ENCODE measurements around the gene TLR5. TPM values are rescaled to one million over a fixed set of nuclear protein-coding genes. Genes with fewer than 3 reads are reported as not detected.

The TLR5 gene
- total RNA-seq, 1 experiment from 2014 or later, result 17.3 TPM

DNA sequence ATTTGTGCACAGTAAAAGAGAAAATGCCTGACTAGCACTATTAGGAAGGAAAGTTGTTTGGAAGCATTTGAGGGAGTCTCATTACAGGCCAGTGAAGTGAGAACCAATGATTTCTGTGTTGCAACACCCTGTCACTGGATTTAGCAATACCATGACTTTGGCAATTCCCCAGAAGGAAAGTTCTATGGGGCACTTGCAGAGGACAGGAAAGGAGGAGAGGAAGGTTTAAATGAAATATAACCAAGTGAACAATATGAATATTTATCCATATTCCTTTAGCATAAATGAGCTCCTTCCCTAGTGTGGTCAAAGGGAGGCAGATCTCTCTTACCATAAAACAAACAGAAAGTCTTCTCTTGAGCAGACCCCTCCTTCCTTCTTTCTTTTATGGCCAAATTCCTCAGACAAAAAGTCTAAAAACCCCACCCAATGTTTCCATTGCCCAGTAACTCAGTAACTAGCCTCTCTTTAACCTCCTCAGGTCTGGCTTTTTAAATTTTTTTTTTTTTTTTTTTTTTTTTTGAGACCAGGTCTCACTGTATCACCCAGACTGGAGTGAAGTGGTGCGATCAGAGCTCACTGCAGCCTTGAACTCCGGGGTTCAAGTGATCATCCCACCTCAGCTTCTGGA, 5.5 kb downstream of the TLR5 start:
- peak; percentile 67 for DNase-seq
- H3K36me3 Mint-ChIP-seq (ENCODE audit: insufficient read depth, unreplicated experiment), result peaks cover 15% of the 10 kb centered on the region
- BruUV-seq (replicated peaks), result no TSS peak
- CTCF ChIA-PET, result interaction anchor here (0.6 to 1.5 kb wide), 13 partner anchors 9 to 578 kb away, joined by 3 to 7 read pairs (median 3); partner anchors contain the start of gene FAM177B
- no peaks in the 10 kb centered on the region for H3K27me3 Mint-ChIP-seq (ENCODE audit: unreplicated experiment)
- H3K9me3 Mint-ChIP-seq (ENCODE audit: low read depth, unreplicated experiment), result no peaks in the 10 kb centered on the region
- TF ChIP-seq, protein P1, sequence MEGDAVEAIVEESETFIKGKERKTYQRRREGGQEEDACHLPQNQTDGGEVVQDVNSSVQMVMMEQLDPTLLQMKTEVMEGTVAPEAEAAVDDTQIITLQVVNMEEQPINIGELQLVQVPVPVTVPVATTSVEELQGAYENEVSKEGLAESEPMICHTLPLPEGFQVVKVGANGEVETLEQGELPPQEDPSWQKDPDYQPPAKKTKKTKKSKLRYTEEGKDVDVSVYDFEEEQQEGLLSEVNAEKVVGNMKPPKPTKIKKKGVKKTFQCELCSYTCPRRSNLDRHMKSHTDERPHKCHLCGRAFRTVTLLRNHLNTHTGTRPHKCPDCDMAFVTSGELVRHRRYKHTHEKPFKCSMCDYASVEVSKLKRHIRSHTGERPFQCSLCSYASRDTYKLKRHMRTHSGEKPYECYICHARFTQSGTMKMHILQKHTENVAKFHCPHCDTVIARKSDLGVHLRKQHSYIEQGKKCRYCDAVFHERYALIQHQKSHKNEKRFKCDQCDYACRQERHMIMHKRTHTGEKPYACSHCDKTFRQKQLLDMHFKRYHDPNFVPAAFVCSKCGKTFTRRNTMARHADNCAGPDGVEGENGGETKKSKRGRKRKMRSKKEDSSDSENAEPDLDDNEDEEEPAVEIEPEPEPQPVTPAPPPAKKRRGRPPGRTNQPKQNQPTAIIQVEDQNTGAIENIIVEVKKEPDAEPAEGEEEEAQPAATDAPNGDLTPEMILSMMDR (IDR thresholded peaks at IDR 0.05; ENCODE audit: unreplicated experiment), result no peak
- no peak overlapping the region for H3K4me3 Mint-ChIP-seq (ENCODE audit: low read depth, unreplicated experiment)
- intact Hi-C loops (cut with micrococcal nuclease; ENCODE audit: unreplicated experiment), result loop anchor here (10.0 kb wide), 1 partner anchor 227 kb away; the partner anchor contains the start of gene SUSD4
- peak overlapping the region; percentile 63 for H3K27ac Mint-ChIP-seq (ENCODE audit: unreplicated experiment)
- peaks cover 74% of the 10 kb centered on the region for H3K4me1 Mint-ChIP-seq (ENCODE audit: low read depth, unreplicated experiment)

DNA sequence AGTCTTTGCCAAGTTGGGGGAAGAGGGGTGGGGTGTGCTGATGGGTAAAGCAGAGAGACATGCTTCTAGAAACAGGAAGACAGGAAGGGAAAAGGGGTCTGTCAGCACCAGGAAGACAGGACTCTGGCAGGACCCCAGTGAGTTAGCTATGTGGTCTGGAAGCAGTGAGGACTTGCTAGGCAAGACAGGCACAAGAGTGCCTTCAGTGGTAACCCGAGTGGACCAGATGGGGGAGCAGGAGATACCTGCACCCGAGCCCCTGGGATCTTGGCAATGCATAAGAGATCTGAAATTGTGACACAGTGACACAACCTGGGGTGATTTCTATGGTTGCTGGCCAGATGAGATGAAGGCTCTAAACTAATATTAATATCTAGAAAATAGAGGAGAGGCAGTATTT, 7.0 kb downstream of the TLR5 start:
- Mint-ChIP-seq H3K36me3 (ENCODE audit: insufficient read depth, unreplicated experiment) (peaks cover 15% of the 10 kb centered on the region), H3K27ac (ENCODE audit: unreplicated experiment) (peak overlapping the region; percentile 2), H3K4me3 (ENCODE audit: low read depth, unreplicated experiment) (no peak overlapping the region), H3K4me1 (ENCODE audit: low read depth, unreplicated experiment) (peaks cover 74% of the 10 kb centered on the region), H3K9me3 (ENCODE audit: low read depth, unreplicated experiment) (no peaks in the 10 kb centered on the region), H3K27me3 (ENCODE audit: unreplicated experiment) (no peaks in the 10 kb centered on the region)
- TF ChIP-seq, protein P1 (IDR thresholded peaks at IDR 0.05; ENCODE audit: unreplicated experiment), result no peak
- intact Hi-C loops (cut with micrococcal nuclease; ENCODE audit: unreplicated experiment), result loop anchor here (10.0 kb wide), 1 partner anchor 229 kb away; the partner anchor contains the start of gene SUSD4
- CTCF ChIA-PET, result no interaction called here
- DNase-seq, result no peak
- BruUV-seq (replicated peaks), result no TSS peak

DNA sequence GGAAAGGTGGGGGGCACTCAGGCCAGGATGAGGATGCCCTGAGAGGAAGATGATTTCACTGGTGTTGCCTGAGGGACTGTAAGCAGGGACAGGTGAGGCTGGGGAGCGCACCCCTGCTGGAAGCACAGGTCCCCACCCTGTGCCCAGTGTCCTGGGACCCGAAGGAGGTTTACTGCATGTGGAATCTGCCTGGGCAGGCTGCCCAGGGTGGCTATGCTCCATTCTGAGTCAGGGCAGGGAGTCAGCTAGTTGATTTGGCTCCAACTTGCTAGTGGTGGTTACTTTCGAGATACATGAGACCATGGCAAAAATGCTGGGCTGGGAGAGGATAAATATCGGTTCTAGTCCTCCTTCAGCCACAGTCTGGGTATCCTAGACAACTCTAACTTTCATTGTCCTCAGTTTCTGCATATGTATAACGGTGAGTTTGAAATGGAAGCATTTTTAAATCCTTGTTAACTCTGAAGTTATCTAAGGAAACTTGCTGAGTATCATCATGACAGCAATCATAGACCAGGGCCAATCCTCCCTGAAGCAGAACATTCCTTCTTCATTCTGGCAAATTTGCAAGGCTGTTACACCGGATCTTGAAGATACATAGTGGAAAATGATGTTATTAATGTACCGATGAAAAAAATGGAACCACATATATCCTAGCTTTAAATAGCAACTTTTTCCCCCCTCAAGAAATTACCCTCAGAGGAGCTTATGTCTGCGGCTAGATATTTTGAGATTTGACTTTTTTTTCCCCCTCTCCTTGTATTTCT, 7.7 kb downstream of the TLR5 start:
- DNase-seq, result no peak
- Mint-ChIP-seq H3K27me3 (ENCODE audit: unreplicated experiment) (no peaks in the 10 kb centered on the region), H3K4me3 (ENCODE audit: low read depth, unreplicated experiment) (no peak overlapping the region), H3K27ac (ENCODE audit: unreplicated experiment) (peak overlapping the region; percentile 72), H3K36me3 (ENCODE audit: insufficient read depth, unreplicated experiment) (peaks cover 15% of the 10 kb centered on the region), H3K9me3 (ENCODE audit: low read depth, unreplicated experiment) (no peaks in the 10 kb centered on the region), H3K4me1 (ENCODE audit: low read depth, unreplicated experiment) (peaks cover 67% of the 10 kb centered on the region)
- CTCF ChIA-PET, result interaction anchor here (2.4 kb wide), 1 partner anchor 45 kb away, joined by 17 read pairs; no protein-coding TSS in a partner anchor
- intact Hi-C loops (cut with micrococcal nuclease; ENCODE audit: unreplicated experiment), result loop anchor here (2.0 to 10.0 kb wide), 2 partner anchors 229 to 395 kb away; partner anchors contain the start of gene SUSD4
- TF ChIP-seq, protein P1 (IDR thresholded peaks at IDR 0.05; ENCODE audit: unreplicated experiment), result no peak
- BruUV-seq (replicated peaks), result no TSS peak

DNA sequence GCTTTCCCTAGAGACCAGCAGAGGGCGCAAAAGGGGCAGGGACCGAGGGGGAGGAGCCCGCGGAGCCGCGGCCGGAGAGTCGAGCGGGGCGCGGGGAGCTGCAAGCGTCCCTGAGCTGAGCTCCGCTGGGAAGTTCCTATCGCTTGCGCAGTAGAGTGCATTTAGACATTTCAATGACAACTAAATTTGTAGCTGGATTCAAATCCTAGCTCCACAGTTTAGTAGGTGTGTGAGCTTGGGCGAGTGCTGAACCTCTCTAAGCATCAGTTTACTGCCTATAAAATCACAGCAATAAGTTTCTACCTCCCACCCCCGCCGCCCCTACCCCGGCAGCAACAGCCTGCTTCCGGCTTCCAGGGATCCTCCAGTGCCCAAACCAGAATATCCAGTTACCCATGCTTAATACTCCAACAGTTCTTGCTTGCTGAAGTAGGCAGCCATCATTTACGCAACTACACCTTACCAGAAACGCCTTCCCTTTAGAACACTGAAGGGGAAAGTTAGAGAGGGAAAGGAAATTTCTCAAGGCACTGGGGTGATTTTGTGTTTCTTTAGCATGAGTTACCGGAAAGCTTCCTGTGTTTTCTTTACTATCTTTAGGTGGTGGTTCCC, 9.1 kb downstream of the TLR5 start:
- TF ChIP-seq, protein P1 (IDR thresholded peaks at IDR 0.05; ENCODE audit: unreplicated experiment), result peak; percentile 96
- Mint-ChIP-seq H3K4me3 (ENCODE audit: low read depth, unreplicated experiment) (peak overlapping the region; percentile 62), H3K36me3 (ENCODE audit: insufficient read depth, unreplicated experiment) (peaks cover 20% of the 10 kb centered on the region), H3K27ac (ENCODE audit: unreplicated experiment) (peak overlapping the region; percentile 72), H3K9me3 (ENCODE audit: low read depth, unreplicated experiment) (no peaks in the 10 kb centered on the region), H3K4me1 (ENCODE audit: low read depth, unreplicated experiment) (peaks cover 53% of the 10 kb centered on the region), H3K27me3 (ENCODE audit: unreplicated experiment) (no peaks in the 10 kb centered on the region)
- BruUV-seq (replicated peaks), result no TSS peak
- intact Hi-C loops (cut with micrococcal nuclease; ENCODE audit: unreplicated experiment), result loop anchor here (1.0 to 10.0 kb wide), 4 partner anchors 110 to 548 kb away; partner anchors contain the start of gene SUSD4
- peak; percentile 92 for DNase-seq
- CTCF ChIA-PET, result interaction anchor here (0.6 to 2.4 kb wide), 36 partner anchors 9 to 554 kb away, joined by 3 to 41 read pairs (median 5); partner anchors contain the start of genes CAPN8, FAM177B, SUSD4 and TLR5
